HL-60 (cell line): ENCODE measurements around the gene MEIOSIN.
"Not testable (repeated sequence)": the region's sequence is repeated elsewhere in the genome, so short reads cannot be mapped to it uniquely, and the experiment has no call there.

Source experiments
- POLR2AphosphoS5 ChIP-seq: IDR thresholded peaks from 2 replicates; pipeline ENCODE4 v1.6.1; 2012; ENCODE audit warnings: low read depth
- TF ChIP-seq, protein P1 (sequence below): IDR thresholded peaks from one replicate; pipeline ENCODE4 v1.5.1; 2011; ENCODE audit warnings: low read length, control low read depth, inconsistent platforms; ENCODE audit not compliant: insufficient read depth
- TF ChIP-seq, protein P2 (sequence below): IDR thresholded peaks from 2 replicates; pipeline ENCODE4 v1.6.1; 2012; ENCODE audit warnings: low read depth; ENCODE audit not compliant: insufficient replicate concordance

DNA sequence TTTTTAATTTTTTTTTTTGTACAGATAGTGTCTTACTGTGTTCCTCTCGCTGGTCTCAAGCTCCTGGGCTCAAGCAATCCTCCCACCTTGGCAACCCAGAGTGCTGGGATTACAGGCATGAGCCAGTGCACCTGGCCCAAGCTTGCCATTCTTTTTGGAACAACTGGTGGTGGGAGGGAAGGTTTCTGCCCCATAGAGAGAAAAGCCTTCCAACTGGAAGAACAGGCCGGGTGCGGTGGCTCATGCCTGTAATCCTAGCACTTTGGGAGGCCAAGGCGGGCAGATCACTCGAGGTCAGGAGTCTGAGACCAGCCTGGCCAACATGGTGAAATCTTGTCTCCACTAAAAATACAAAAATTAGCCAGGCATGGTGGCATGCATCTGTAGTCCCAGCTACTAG lies 66.3 kb downstream of the MEIOSIN start:
- TF ChIP-seq, protein P1, sequence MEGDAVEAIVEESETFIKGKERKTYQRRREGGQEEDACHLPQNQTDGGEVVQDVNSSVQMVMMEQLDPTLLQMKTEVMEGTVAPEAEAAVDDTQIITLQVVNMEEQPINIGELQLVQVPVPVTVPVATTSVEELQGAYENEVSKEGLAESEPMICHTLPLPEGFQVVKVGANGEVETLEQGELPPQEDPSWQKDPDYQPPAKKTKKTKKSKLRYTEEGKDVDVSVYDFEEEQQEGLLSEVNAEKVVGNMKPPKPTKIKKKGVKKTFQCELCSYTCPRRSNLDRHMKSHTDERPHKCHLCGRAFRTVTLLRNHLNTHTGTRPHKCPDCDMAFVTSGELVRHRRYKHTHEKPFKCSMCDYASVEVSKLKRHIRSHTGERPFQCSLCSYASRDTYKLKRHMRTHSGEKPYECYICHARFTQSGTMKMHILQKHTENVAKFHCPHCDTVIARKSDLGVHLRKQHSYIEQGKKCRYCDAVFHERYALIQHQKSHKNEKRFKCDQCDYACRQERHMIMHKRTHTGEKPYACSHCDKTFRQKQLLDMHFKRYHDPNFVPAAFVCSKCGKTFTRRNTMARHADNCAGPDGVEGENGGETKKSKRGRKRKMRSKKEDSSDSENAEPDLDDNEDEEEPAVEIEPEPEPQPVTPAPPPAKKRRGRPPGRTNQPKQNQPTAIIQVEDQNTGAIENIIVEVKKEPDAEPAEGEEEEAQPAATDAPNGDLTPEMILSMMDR, result not testable (repeated sequence)
- TF ChIP-seq POLR2AphosphoS5, result not testable (repeated sequence)
- TF ChIP-seq, protein P2, sequence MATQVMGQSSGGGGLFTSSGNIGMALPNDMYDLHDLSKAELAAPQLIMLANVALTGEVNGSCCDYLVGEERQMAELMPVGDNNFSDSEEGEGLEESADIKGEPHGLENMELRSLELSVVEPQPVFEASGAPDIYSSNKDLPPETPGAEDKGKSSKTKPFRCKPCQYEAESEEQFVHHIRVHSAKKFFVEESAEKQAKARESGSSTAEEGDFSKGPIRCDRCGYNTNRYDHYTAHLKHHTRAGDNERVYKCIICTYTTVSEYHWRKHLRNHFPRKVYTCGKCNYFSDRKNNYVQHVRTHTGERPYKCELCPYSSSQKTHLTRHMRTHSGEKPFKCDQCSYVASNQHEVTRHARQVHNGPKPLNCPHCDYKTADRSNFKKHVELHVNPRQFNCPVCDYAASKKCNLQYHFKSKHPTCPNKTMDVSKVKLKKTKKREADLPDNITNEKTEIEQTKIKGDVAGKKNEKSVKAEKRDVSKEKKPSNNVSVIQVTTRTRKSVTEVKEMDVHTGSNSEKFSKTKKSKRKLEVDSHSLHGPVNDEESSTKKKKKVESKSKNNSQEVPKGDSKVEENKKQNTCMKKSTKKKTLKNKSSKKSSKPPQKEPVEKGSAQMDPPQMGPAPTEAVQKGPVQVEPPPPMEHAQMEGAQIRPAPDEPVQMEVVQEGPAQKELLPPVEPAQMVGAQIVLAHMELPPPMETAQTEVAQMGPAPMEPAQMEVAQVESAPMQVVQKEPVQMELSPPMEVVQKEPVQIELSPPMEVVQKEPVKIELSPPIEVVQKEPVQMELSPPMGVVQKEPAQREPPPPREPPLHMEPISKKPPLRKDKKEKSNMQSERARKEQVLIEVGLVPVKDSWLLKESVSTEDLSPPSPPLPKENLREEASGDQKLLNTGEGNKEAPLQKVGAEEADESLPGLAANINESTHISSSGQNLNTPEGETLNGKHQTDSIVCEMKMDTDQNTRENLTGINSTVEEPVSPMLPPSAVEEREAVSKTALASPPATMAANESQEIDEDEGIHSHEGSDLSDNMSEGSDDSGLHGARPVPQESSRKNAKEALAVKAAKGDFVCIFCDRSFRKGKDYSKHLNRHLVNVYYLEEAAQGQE, result not testable (repeated sequence)
